GM19468 (cell line): ENCODE data around the gene CCDC8.
"Not testable (repeated sequence)": the region's sequence is repeated elsewhere in the genome, so short reads cannot be mapped to it uniquely, and the experiment has no call there.

ENCODE experiments used
- ATAC-seq: cut with Tn5 transposase; IDR thresholded peaks from one replicate; pipeline ENCODE4 v1.9.1; 2021; ENCODE audit warnings: mild to moderate bottlenecking, moderate library complexity, moderate number of reproducible peaks; ENCODE audit not compliant: unreplicated experiment; ENCODE audit errors: extremely low read depth

Gene CCDC8

GRCh38 chr19:46413262-46414031 is at the start of gene CCDC8:
TSS of gene CCDC8 (minus strand) at chr19:46413564. CDS start at chr19:46412810, 754 bp downstream.
- no peak for ATAC-seq

GRCh38 chr19:46461537-46461936 is 48.2 kb upstream of the CCDC8 start:
- no peak for ATAC-seq

GRCh38 chr19:46460981-46461380 is 47.6 kb upstream of the CCDC8 start:
- no peak for ATAC-seq

GRCh38 chr19:46460055-46460454 is 46.7 kb upstream of the CCDC8 start:
- ATAC-seq = no peak

- ATAC-seq = no peak
Observed at GRCh38 chr19:46456930-46457329, 43.6 kb upstream of the CCDC8 start.

GRCh38 chr19:46454244-46454643 is 40.9 kb upstream of the CCDC8 start:
- ATAC-seq = no peak

- no peak for ATAC-seq
Observed at GRCh38 chr19:46453661-46454060, 40.3 kb upstream of the CCDC8 start.

GRCh38 chr19:46452186-46452585 is 38.8 kb upstream of the CCDC8 start:
- no peak for ATAC-seq

GRCh38 chr19:46451352-46451751 is 38.0 kb upstream of the CCDC8 start:
- ATAC-seq = no peak

GRCh38 chr19:46450737-46451136 is 37.4 kb upstream of the CCDC8 start:
- no peak for ATAC-seq

- ATAC-seq = no peak
Observed at GRCh38 chr19:46449228-46449627, 35.9 kb upstream of the CCDC8 start.

- ATAC-seq = no peak
Observed at GRCh38 chr19:46448601-46449000, 35.2 kb upstream of the CCDC8 start.

GRCh38 chr19:46447824-46448223 is 34.5 kb upstream of the CCDC8 start:
- no peak for ATAC-seq

- no peak for ATAC-seq
Observed at GRCh38 chr19:46447006-46447405, 33.6 kb upstream of the CCDC8 start.

GRCh38 chr19:46446021-46446420 is 32.7 kb upstream of the CCDC8 start:
- ATAC-seq = no peak

- no peak for ATAC-seq
Observed at GRCh38 chr19:46442808-46443450, 29.6 kb upstream of the CCDC8 start.

GRCh38 chr19:46441866-46442265 is 28.5 kb upstream of the CCDC8 start:
- no peak for ATAC-seq

- not testable (repeated sequence) for ATAC-seq
Observed at GRCh38 chr19:46435689-46436088, 22.3 kb upstream of the CCDC8 start.

- no peak for ATAC-seq
Observed at GRCh38 chr19:46435009-46435408, 21.6 kb upstream of the CCDC8 start.

- ATAC-seq = not testable (repeated sequence)
Observed at GRCh38 chr19:46433470-46433869, 20.1 kb upstream of the CCDC8 start.

- ATAC-seq = no peak
Observed at GRCh38 chr19:46431824-46432223, 18.5 kb upstream of the CCDC8 start.

- ATAC-seq = no peak
Observed at GRCh38 chr19:46429999-46430398, 16.6 kb upstream of the CCDC8 start.
